Mucosa of gallbladder (tissue), 1 donor: ENCODE data around the gene ANKRD39. TPM values are rescaled to one million over a fixed set of nuclear protein-coding genes. Genes with fewer than 3 reads are reported as not detected.
A peak's percentile ranks its signal among the peaks of the same experiment; 100 is the strongest.

Source experiments
- DNase-seq: peaks from one replicate; pipeline ENCODE4 v3.0.0-alpha.2; 2020; ENCODE audit warnings: low spot score
- total RNA-seq: library from RNA; stranded (reverse); gene quantifications from one replicate; pipeline ENCODE4 v1.2.1, GENCODE V29; 2021
- donor health status: DM: no; HTN: no; CAD: no.

Gene ANKRD39
- total RNA-seq, 1 donor from 2014 or later, result 19.1 TPM

DNA sequence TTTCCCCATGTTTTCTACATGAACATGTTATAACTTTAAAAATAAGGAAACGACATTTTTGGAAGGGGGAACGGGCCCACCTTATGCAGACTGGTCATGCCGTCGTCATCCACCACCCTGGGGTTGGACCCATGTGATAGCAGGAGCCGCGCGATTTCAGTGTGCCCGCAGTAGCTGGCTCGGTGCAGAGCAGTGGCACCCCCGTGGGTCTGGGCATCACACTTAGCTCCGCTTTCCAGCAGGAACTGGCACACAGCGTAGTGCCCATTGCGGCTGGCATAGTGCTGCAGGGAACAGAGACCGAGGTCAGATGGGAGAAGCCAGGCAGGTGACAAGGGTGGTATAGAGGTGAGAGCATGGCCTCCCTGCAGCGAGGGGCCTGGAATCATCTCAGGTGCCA lies 4.5 kb downstream of the ANKRD39 start:
- DNase-seq, result no peak

DNA sequence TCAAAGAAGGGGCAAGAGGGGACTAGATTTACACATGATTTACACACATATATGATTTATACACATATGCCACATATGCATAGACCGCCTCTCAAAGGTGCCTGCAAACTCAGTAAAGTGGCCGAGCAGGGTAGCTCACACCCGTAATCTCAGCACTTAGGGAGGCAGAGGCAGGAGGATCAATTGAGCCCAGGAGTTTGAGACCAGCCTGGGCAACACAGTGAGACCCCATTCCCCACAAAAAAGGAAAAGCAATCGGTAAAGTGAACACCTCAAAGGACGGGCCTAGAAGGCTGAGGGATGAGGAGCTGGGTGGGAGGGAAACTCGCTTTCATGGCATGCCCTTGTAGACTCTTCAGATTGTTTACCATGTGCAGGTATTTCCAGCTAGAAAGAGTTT lies 5.1 kb downstream of the ANKRD39 start:
- DNase-seq, result no peak

DNA sequence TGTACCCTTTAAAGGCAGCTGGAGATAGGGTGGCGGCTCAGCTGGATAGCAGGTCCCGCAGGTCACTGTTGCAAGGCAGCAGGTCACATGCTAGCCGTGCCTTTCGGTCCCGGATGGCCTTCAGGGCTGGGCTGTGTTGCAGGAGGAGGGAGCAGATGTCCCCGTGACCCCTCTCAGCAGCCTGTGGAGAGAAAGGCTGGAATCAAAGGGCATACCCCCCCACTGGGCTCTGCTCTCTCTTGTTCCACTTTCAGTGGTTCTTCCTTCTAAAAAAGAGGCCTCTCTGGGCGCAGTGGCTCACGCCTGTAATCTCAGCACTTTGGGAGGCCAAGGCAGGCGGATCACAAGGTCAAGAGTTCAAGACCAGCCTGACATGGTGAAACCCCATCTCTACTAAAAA lies 9.6 kb downstream of the ANKRD39 start:
- DNase-seq, result no peak

DNA sequence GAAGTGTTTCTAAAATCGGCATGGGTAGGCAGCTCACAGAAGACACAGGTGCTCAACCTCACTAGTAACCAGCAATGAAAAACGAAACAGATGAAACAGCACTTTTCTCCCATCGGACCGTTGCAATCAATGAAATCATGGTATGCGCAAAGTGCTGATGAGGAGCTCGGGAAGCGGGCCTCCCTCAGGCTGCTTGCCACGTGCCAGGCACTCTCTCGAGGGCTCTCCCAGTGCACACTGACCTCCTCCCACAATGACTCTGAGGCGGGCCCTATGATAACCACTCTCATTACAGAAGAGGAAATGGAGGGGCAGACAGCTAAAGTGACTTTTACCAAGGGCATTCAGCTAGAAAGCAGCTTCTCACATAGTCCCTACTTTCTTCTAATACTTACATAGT lies 10.2 kb downstream of the ANKRD39 start:
- DNase-seq, result no peak

DNA sequence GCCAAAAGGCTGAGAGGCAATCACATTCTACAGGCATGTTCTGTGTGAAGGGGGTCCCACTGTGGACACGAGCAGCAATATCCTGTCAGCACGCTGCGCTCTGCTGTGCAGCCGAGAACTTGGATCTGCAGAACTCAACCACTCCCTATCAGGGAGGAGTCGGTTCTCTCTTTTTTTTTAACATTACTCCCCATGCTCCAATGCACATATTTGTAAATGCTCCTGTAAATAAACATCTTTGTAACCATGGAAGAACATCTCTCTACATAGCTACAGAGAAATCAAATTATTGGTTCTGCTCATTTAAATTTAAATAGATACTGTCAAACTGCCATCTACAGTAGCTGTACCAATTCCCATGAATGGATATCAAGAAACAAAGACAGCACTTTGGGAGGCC lies 11.0 kb downstream of the ANKRD39 start:
- DNase-seq, result no peak

DNA sequence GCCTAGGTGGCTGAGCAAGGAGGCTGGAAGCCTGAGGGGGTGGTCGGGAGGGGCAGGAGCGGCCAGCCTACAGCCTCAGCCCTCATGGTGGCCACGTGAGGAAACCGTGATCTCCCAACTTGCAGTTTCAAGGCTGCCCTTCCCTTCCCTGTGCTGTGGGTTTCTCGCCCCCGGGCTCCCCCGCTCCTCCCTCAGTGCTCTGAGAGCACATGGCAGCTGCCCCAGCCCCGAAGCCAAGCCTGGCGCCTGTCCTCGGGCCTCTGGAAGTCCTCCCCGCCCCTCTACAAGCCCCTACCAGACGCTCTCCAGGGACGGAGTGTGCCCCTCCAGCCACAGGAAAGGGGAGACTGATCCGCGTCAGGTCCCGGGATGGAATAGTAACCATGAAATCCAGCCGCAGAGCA lies 13.4 kb downstream of the ANKRD39 start:
- no peak for DNase-seq

DNA sequence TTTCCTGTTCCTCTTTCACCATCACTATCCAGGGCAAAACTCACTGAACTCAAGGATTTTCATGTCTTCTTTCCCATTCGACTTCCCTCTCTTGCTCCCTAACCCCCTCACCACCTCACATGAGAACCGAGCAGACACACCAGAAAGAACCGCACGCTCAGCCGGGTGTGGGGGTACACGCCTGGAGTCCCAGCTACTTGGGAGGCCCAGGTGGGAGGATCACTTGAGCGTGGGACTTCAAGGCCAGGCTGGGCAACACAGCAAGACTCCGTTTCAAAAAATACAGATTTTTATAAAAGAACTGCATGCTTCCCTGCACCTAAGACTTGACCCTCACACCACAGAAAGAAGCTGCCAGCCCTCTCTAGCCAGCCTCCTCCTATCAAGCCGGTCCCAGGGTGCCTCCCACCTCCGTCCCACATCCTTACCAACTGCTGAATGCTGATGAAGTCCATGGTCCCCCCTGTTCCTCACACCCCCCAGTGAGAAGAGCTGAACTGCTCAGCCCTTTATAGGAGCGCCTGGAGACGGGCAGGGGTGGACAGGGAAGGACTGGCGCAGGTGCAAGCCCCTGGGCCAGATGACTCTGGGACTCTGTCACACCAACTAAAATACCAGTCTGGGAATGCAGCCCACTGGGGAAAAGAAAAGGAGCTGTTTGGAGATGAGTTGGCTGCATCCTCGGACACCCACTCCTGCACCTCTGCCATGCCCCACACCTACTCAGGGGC lies 14.1 kb downstream of the ANKRD39 start, which contains the start of gene ANKRD23:
Gene ANKRD23, minus strand, starts transcription at position 484 of the 731 bp plus-strand sequence. Its CDS starts 29 bp downstream, at position 455.
- DNase-seq, result no peak

DNA sequence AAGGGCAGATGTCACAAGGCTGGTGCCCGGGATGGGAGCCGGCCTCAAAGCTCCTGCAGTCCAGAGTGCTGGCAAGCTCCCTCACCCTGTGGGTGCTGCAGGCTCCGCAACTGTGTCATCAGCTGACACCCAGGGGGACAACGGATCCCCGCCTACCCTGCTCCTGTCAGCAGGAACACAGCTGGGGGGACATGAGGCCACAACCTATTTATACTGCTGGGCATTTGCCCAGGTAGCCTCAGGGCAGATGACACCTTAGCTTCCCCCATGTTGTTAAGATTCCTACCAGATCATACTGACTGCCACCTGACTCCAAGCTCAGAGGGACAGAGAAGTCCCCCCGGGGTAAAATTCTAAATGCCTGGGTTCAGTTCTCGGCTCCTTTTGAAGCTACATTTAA lies 15.2 kb downstream of the ANKRD39 start:
- no peak for DNase-seq

DNA sequence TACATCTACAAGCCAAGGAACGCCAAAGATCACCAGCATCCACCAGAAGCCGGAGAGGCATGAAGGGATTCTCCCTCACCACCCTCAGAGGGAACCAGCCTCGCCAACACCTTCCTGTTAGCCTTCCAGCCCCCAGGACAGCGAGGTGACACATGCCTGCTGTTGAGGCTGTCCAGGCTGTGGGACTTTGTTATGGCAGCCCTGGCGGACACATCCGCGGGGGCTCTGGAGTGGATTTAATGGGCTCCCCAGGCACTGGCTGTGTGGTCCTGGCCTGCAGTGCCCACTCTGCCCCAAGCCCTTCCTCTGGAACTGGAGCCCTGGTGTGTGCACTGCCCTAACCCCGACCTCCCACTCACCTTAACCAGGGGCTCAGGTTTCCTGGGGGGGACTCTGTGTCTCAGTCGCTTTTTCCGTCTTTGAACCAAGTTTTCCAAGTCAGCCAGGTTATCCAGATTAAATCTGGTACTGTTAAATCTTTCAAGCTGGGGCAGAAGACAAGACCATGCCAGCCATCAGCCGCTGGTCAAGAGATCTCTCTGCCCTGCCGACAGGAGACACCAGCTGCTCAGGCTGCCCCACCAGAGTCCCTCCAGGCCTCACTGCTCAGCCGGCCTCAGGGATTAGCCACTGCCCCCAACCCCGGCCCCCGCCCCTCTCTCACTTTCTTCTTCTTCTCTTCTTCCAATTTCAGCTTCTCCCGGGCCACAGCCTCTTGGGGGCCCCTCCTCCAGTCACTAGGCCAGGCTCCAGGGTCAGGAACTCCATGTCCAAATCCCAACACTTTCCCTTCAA lies 15.9 kb downstream of the ANKRD39 start:
- DNase-seq, result no peak

DNA sequence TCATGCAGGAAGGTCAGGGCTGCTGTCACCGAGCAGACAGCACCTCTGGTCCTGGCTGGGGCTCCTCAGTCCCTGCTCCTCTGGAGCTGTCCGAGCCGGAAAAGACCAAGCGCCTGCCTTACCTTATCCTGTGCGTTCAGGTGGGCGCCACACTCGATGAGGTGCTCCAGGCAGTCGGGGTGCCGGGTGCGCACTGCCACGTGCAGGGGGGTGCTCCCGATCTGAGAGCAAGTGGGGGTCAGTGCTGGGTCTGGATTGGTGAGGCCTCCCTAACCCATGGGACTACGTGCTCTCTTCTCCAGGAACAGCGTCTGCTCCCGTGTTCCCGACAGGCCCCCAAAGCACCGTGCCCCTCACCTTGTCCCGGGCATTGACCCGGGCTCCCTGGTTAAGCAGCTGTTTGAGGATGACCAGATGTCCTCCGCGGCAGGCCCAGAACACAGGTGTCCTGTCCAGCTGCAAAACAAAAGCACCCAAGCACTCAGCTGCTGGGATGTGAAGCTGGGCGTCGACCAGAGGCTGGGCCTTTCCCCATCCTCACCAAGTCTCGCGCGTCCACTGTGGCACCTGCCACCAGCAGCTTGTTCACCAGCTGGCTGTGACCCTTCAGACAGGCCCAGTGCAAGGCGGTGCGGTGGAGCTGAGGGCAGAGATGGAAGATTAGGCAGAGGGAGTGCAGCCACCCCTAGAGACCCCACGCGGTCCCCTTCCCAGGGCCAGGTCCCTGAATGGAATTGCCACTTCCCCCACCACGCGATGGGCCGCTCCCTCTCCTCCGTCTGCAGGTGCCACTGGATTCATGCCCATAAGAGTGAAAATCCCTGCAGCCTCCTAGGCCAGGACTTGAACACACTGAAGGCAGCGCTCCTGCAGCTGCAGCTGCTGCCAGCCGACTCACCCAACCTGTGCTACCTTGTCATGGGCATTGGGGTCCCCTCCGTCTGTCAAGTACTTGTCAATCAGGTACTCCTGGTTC lies 17.7 kb downstream of the ANKRD39 start:
- DNase-seq, result no peak

DNA sequence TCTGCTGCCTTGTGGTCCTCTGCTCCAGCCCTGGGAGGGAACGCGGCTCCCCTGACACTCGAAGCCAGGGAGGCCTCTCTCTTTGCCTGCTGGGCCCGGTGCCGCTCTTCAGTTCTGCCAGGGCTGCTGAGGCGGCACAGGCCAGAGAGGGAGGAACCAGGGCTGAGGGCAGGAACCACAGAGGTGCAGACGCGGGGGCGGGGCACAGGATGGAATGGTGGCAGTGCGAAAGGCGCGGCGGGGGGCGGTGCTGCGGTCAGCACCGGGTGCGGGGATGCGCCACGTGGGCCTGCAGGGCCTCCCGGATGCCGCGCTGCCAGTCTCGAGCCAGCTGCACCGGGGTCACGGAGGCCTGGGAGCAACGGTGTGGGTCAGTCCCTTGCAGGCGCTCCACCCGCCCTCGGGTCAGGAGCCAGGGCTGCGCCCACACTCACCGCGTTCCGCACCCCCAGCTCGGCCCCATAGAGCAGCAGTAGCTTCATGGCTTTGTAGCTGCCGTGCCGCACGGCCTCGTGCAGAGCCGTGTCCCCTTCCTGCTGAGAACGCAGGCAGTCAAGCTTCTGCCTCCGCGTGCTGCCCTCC lies 18.4 kb downstream of the ANKRD39 start:
- DNase-seq, result peak; percentile 75

DNA sequence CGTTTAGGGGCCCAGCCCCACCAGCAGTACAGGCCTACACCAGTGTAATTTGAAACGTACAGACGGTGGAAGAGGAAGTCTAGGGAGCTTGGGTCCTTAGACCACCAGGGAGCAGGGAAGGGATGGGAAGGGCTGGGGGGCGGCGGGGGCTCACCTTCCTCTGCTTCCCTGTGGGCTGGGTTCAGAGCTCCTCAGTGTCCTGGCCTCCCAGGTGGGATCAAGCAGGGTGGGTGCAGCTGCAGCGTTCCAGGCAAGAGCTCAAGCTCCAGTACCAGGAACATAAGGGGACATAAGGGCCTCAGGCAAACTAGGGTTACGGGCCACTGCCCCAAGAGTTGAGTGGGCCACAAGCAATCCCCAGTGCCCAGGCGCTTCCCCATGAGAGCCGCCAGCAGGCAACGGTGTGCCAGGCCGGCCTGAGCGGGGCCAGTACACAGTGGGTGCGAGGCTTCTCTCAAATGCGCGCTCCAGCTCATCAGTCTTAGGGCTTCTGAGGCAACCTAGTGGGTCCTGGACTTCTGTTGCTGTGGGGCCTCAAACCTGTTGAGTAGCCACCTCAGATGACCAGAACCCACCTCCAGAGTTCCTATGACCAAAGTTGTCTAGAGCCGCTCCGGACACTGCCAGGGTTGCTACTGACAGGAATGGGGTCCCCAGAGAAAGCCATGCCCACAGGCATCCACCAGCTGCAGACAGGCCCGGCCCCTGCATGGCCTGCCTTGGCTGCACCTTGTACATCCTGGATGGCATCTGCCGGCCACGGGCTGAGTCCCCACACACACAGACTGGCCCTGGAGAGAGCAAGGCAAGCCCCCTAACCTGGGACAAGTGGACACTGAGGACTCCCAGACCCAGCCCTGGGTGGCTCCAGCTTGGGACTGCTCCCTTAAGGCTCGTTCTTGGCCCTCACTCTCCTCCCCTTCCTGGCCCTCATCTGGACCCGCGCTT lies 19.2 kb downstream of the ANKRD39 start:
- no peak for DNase-seq

DNA sequence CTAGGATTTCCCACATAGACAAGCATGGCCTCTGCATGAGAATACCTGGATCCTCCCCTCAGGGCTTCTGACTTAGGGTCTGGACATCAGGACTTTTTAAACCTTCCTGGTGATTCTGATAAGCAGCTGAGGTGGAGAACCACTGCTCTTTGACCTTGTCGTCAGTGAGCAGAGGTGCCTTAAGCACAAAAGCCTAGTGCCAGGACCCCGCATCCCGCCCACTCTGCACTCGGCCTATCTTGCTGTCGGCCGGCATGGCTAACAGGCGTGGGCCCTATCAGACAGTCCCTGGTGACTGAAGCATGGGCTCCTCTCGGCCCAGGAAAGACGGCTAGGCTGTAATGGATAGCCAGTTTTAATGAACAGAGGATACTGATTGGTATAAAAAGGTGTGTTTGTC lies 20.2 kb downstream of the ANKRD39 start:
- DNase-seq, result no peak

DNA sequence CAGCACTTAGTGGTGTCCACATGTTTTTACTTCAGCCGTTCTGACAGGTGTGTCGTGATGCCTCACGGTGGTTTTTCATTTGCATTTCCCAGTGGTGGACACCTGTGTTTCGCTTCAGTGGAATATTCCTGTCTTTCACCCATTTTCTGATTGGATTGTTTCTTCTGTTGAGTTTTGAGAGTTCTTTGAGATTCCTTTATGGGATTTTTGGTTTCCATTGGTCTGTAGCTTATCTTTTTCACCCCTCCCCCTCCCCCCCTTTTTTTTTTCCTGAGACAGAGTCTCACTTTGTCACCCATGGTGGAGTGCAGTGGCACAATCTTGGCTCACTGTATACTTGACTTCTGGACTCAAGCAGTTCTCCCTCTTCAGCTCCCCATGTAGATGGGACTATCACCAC lies 22.0 kb downstream of the ANKRD39 start:
- no peak for DNase-seq

DNA sequence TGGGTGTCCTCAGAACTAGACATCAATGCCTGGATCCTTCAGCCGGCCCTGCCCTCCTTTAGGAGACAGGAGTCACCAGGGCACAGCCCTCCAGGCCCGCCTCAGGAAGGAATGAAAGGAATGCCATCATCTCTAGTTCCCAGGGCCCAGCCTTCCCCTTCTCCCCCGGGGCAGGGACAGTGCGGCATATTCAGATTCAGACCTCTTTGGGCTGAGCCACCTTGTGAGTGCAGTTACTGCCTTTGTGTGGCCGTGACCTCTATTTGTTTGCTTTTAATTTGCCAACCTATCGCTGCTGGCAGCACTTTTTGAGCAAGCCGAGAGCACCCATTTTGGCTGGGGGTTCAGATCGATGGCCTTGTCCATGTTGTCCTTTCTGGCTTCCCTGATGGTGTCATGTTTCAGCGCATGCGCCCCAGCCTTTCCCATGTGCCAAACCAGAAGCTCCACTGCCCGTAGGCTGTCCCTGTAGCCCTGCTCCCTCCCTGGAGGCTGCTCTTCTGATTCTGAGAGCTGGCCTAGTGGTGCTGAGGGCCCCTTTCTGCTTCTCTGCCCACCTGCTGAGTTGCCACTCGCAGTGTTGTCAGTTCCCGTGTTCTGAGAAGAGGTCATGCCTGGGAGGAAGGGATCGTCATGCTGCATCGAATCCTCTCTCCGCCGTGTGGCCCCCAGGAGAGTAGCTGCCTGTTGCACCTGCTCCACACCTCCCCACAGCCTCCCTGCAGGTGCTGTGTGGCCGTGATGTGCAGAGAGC lies 24.9 kb downstream of the ANKRD39 start:
- peak; percentile 87 for DNase-seq

DNA sequence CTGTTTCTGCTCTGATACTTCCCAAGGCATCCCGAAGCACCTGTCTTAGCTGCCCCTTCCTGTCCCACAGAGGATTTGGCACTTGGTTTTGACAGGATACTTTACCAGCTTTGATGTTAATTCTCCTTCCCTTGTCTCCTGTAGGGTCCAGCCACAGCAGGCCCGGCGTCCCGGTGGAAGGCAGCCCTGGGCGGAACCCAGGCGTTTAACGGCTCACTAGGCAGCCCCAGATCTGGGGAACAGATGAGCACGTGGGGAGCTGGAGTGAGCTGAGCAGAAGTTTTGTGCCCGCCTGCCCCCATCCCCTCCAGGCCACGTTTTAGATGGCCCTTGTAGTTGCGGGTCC lies 25.4 kb downstream of the ANKRD39 start:
- DNase-seq, result no peak

DNA sequence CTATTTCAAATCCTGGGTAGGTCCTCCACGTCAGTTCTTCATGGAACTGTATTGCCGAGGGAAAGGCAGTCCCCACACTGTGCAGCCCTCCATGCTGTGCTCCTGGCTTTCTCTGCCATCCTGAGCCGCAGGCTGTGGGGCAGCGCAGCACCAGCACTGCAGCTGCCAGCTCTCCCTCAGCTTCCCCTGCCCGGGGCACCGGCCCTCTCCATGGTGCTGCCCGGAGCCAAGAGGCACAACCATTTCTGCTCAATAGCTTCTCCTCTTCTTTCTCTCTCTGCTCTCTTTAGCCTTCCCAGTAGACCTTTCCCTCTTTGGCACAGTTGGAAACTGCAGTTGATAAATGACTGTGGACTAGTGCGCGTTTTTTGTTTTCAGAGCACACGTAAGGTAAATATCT lies 26.1 kb downstream of the ANKRD39 start:
- DNase-seq, result no peak

DNA sequence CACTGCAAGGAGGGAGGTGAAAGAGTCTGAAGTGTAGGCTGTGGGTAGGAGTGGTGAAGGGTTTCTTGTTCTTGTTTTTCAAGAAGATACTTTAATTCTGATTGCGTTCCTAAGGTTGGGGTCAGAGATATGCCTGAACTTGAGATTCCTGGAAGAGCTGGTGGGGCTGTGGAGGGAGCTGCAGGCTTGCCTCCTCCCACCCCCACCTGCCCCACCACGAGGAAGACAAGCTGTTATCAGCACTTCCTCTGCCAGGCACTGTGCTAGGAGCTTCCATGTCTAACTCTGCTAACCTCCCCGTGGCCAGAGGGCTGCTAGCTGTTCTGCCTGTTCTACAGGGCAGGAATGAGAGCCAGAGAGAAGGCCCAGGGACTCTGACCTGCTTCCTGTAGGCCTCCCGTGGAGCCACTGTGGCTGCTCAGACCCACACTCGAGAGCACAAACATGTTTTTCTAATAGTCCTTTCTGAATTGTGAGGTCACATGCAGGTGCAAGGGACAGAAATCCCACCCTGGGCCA lies 27.7 kb downstream of the ANKRD39 start:
- no peak for DNase-seq

DNA sequence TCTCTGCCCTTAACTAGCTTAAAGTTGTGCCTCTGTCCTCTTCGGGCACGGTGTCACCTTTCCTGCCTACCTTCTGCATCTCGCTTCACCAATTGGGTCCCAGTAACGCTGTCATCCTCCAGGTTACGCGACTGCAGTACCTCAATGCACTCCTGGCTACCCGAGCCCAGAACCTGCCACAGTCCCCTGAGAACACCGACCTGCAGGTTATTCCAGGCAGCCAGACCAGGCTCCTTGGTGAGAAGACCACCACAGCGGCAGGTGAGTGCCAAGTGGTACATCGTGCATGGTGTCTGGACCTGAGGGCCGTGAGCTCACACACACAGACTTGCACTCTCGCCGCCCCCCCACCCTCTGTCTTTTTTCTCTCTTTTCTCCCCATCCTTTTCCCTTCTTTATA lies 28.9 kb downstream of the ANKRD39 start:
- no peak for DNase-seq

DNA sequence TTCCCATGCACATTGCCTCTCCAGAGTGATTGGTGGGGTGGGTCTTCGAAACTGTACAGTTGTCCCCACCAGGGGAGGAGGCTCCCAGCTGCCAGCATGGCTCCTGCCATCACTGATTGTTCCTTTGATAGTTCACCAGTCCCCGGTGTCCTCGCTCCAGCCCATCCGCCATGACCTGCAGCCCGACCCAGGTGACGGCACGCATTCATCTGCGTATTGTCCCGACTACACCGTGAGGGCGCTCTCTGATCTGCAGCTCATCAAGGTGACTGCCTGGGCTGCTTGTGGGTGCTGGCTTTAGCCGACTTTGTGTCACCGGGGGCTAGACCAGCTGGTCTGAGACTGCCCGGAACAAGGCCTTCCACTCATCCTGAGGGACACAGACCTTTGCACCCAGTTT lies 29.4 kb downstream of the ANKRD39 start:
- no peak for DNase-seq
